SK-N-SH (cell line): ENCODE measurements around the gene MED27.

ENCODE experiments used
- EP300 ChIP-seq, 2 experiments: IDR thresholded peaks; 2 replicates each; pipeline versions ENCODE4 v1.4.0 to v1.6.1; 2012; ENCODE audit warnings: borderline replicate concordance in 1 of 2, low read depth in 1 of 2, low read length in 1 of 2
- EZH2phosphoT487 ChIP-seq: fragments of 200-600 bp; sonication (generic); IDR thresholded peaks from 2 replicates; pipeline ENCODE4 v1.6.1; 2017; ENCODE audit warnings: low read depth, mixed run types, mild to moderate bottlenecking, antibody characterized with exemption, moderate library complexity, borderline replicate concordance
- GABPA ChIP-seq: IDR thresholded peaks from 2 replicates; pipeline ENCODE4 v1.4.0; 2012; ENCODE audit warnings: low read depth, mild to moderate bottlenecking
- NFIC ChIP-seq: IDR thresholded peaks from 2 replicates; pipeline ENCODE4 v1.4.0; 2012; ENCODE audit warnings: borderline replicate concordance
- RAD21 ChIP-seq: IDR thresholded peaks from 2 replicates; pipeline ENCODE4 v1.6.1; 2012; ENCODE audit warnings: mild to moderate bottlenecking, low read length
- SMC3 ChIP-seq: IDR thresholded peaks from 2 replicates; pipeline ENCODE4 v1.6.1; 2012; ENCODE audit warnings: low read depth, low read length, improper control_type of control experiment
- TAF1 ChIP-seq: IDR thresholded peaks from 2 replicates; pipeline ENCODE4 v1.6.1; 2012; ENCODE audit warnings: low read depth, mild to moderate bottlenecking, low read length, moderate library complexity, borderline replicate concordance
- TF ChIP-seq, protein P1 (sequence below): fragments of 200-600 bp; sonication (generic); IDR thresholded peaks from 2 replicates; pipeline ENCODE4 v1.6.1; 2017; ENCODE audit warnings: antibody characterized with exemption, mild to moderate bottlenecking, moderate library complexity
- TF ChIP-seq, protein P2 (sequence below): IDR thresholded peaks from 2 replicates; pipeline ENCODE4 v1.4.0; 2012; ENCODE audit warnings: low read depth, borderline replicate concordance
- TF ChIP-seq, protein P3 (sequence below): fragments of 150-350 bp; IDR thresholded peaks from 2 replicates; pipeline ENCODE4 v1.6.1; 2017; ENCODE audit warnings: antibody characterized with exemption, low read length, low read depth, borderline replicate concordance
- TF ChIP-seq, protein P4 (sequence below): IDR thresholded peaks from 2 replicates; pipeline ENCODE4; 2012

DNA sequence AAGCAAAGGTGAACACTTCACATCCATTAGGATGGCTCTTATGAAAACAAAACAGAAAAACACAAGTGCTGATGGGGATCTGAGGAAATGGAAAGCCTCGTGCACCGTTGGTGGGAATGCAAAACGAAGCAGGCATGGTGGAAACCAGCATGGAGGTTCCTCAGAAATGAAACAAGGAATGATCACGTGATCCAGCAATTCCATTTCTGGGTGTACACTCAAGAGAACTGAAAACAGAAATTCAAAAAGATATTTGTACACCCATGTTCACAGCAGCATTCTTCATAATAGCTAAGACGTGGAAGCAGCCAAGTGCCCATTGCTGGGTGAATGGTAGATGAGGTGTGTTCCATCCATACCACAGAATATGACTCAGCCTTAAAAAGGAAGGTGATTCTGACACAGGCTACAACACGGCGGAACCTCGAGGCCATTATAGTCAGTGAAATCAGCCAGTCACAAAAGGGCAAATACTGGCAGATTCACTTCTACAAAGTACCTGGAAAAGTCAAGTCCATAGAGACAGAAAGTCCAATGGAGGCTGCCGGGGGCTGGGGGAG, 252.6 kb downstream of the MED27 start:
- no peak for TF ChIP-seq RAD21
- TF ChIP-seq, protein P1, sequence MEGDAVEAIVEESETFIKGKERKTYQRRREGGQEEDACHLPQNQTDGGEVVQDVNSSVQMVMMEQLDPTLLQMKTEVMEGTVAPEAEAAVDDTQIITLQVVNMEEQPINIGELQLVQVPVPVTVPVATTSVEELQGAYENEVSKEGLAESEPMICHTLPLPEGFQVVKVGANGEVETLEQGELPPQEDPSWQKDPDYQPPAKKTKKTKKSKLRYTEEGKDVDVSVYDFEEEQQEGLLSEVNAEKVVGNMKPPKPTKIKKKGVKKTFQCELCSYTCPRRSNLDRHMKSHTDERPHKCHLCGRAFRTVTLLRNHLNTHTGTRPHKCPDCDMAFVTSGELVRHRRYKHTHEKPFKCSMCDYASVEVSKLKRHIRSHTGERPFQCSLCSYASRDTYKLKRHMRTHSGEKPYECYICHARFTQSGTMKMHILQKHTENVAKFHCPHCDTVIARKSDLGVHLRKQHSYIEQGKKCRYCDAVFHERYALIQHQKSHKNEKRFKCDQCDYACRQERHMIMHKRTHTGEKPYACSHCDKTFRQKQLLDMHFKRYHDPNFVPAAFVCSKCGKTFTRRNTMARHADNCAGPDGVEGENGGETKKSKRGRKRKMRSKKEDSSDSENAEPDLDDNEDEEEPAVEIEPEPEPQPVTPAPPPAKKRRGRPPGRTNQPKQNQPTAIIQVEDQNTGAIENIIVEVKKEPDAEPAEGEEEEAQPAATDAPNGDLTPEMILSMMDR = no peak
- TF ChIP-seq, protein P2, sequence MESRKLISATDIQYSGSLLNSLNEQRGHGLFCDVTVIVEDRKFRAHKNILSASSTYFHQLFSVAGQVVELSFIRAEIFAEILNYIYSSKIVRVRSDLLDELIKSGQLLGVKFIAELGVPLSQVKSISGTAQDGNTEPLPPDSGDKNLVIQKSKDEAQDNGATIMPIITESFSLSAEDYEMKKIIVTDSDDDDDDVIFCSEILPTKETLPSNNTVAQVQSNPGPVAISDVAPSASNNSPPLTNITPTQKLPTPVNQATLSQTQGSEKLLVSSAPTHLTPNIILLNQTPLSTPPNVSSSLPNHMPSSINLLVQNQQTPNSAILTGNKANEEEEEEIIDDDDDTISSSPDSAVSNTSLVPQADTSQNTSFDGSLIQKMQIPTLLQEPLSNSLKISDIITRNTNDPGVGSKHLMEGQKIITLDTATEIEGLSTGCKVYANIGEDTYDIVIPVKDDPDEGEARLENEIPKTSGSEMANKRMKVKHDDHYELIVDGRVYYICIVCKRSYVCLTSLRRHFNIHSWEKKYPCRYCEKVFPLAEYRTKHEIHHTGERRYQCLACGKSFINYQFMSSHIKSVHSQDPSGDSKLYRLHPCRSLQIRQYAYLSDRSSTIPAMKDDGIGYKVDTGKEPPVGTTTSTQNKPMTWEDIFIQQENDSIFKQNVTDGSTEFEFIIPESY = no peak
- no peak for TF ChIP-seq EP300 (IDR thresholded peaks at IDR 0.05; ENCODE audit: borderline replicate concordance in 1 of 2, low read depth in 1 of 2, low read length in 1 of 2)
- TF ChIP-seq TAF1 = no peak
- TF ChIP-seq NFIC = no peak
- TF ChIP-seq, protein P3, sequence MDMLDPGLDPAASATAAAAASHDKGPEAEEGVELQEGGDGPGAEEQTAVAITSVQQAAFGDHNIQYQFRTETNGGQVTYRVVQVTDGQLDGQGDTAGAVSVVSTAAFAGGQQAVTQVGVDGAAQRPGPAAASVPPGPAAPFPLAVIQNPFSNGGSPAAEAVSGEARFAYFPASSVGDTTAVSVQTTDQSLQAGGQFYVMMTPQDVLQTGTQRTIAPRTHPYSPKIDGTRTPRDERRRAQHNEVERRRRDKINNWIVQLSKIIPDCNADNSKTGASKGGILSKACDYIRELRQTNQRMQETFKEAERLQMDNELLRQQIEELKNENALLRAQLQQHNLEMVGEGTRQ = no peak
- no peak for TF ChIP-seq SMC3
- TF ChIP-seq EZH2phosphoT487 = no peak
- TF ChIP-seq, protein P4, sequence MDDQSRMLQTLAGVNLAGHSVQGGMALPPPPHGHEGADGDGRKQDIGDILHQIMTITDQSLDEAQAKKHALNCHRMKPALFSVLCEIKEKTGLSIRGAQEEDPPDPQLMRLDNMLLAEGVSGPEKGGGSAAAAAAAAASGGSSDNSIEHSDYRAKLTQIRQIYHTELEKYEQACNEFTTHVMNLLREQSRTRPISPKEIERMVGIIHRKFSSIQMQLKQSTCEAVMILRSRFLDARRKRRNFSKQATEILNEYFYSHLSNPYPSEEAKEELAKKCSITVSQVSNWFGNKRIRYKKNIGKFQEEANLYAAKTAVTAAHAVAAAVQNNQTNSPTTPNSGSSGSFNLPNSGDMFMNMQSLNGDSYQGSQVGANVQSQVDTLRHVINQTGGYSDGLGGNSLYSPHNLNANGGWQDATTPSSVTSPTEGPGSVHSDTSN = no peak
- no peak for TF ChIP-seq GABPA
